Measurements from ENCODE around the gene EIF1AX.

GRCh38 chrX:20139966-20140365 is 1.7 kb downstream of the EIF1AX start:
- TF ChIP-seq CTCF (IDR thresholded peaks at IDR 0.05; ENCODE audit: borderline replicate concordance, extremely low read depth, low read length, poor library complexity, severe bottlenecking) (no peak), EZH2 (IDR thresholded peaks at IDR 0.05; ENCODE audit: borderline replicate concordance, low read depth, low read length, severe bottlenecking) (no peak)

Data from DND-41 (cell line).